Fibroblast of the aortic adventitia (primary cell): ENCODE results near the gene ROR1. TPM values are rescaled to one million over a fixed set of nuclear protein-coding genes. Genes with fewer than 3 reads are reported as not detected.

ENCODE experiments used
- DNase-seq: peaks from one replicate; pipeline ENCODE4 v3.0.0-alpha.2; 2010; ENCODE audit warnings: low read depth
- H3K4me3 ChIP-seq: 2 replicates; pipeline ENCODE4 v1.5.1; 2011; ENCODE audit warnings: low read depth, mild to moderate bottlenecking, control low read depth, low read length, moderate library complexity
- CTCF ChIP-seq: IDR thresholded peaks from 2 replicates; pipeline ENCODE4 v1.5.1; 2011; ENCODE audit warnings: mild to moderate bottlenecking, low read length, control low read depth, inconsistent platforms; ENCODE audit not compliant: insufficient read depth
- total RNA-seq: library from RNA; depleted of rRNA; stranded (reverse); fragments of >200 nt; gene quantifications from 2 replicates; pipeline ENCODE4 v1.2.3, GENCODE V29; 2012; ENCODE audit warnings: low replicate concordance

The ROR1 gene
- total RNA-seq, 1 donor, result 18.8 TPM

GRCh38 chr1:64031236-64031635 lies 257.4 kb downstream of the ROR1 start:
- peak; percentile 62 for DNase-seq
- TF ChIP-seq CTCF, result no peak

GRCh38 chr1:64033667-64034220 lies 259.9 kb downstream of the ROR1 start:
- TF ChIP-seq CTCF, result no peak
- DNase-seq, result peak; percentile 94
- H3K4me3 ChIP-seq, result no peak overlapping the region

More at GRCh38 chr1:64031236-64031635, 257.4 kb downstream of the ROR1 start:
- H3K4me3 ChIP-seq, result no peak overlapping the region

GRCh38 chr1:64036549-64036948 lies 262.7 kb downstream of the ROR1 start:
- no peak overlapping the region for H3K4me3 ChIP-seq
- TF ChIP-seq CTCF, result no peak
- no peak for DNase-seq

GRCh38 chr1:64038119-64038518 lies 264.3 kb downstream of the ROR1 start:
- peak; percentile 67 for DNase-seq
- TF ChIP-seq CTCF, result no peak
- no peak overlapping the region for H3K4me3 ChIP-seq

- no peak for TF ChIP-seq CTCF
- DNase-seq, result peak; percentile 63
- H3K4me3 ChIP-seq, result no peak overlapping the region
Observed at GRCh38 chr1:64038965-64039364, 265.1 kb downstream of the ROR1 start.

- no peak for TF ChIP-seq CTCF
- peak; percentile 99 for DNase-seq
- H3K4me3 ChIP-seq, result no peak overlapping the region
Observed at GRCh38 chr1:64039390-64039926, 265.6 kb downstream of the ROR1 start.
